TTC549 (cell line): ENCODE measurements around the gene TRIM45.

ENCODE experiments used
- FAIRE-seq: peaks from 2 replicates; lab custom pipeline; 2012; peaks lifted over from hg19 to GRCh38; lab: Jason Lieb, UNC

Gene TRIM45

GRCh38 chr1:117098287-117098890 lies 23.2 kb downstream of the TRIM45 start:
- FAIRE-seq, result no peak

GRCh38 chr1:117097443-117097842 lies 24.1 kb downstream of the TRIM45 start:
- no peak for FAIRE-seq

- no peak for FAIRE-seq
Measured at GRCh38 chr1:117096951-117097408, 24.6 kb downstream of the TRIM45 start.

GRCh38 chr1:117094841-117095604 lies 26.5 kb downstream of the TRIM45 start:
- FAIRE-seq, result no peak

GRCh38 chr1:117093870-117094621 lies 27.5 kb downstream of the TRIM45 start:
- FAIRE-seq, result no peak

GRCh38 chr1:117093091-117093534 lies 28.4 kb downstream of the TRIM45 start:
- no peak for FAIRE-seq

- FAIRE-seq, result no peak
Measured at GRCh38 chr1:117092594-117092993, 29.0 kb downstream of the TRIM45 start.

- FAIRE-seq, result no peak
Measured at GRCh38 chr1:117089996-117090395, 31.6 kb downstream of the TRIM45 start.

GRCh38 chr1:117087686-117088085 lies 33.9 kb downstream of the TRIM45 start:
- FAIRE-seq, result no peak

GRCh38 chr1:117084231-117084630 lies 37.3 kb downstream of the TRIM45 start:
- no peak for FAIRE-seq

- no peak for FAIRE-seq
Measured at GRCh38 chr1:117079737-117080136, 41.8 kb downstream of the TRIM45 start.

- FAIRE-seq, result no peak
Measured at GRCh38 chr1:117077267-117077666, 44.3 kb downstream of the TRIM45 start.

GRCh38 chr1:117076648-117077047 lies 44.9 kb downstream of the TRIM45 start:
- FAIRE-seq, result no peak

GRCh38 chr1:117070124-117070523 lies 51.4 kb downstream of the TRIM45 start:
- FAIRE-seq, result no peak

GRCh38 chr1:117069220-117069844 lies 52.2 kb downstream of the TRIM45 start:
- no peak for FAIRE-seq

- no peak for FAIRE-seq
Measured at GRCh38 chr1:117068580-117068979, 53.0 kb downstream of the TRIM45 start.

- FAIRE-seq, result no peak
Measured at GRCh38 chr1:117067533-117068370, 53.8 kb downstream of the TRIM45 start.

- no peak for FAIRE-seq
Measured at GRCh38 chr1:117066367-117066766, 55.2 kb downstream of the TRIM45 start.

GRCh38 chr1:117061986-117062415 lies 59.5 kb downstream of the TRIM45 start:
- no peak for FAIRE-seq
